GM10266 (cell line): ENCODE data around the gene FAM89A.
A peak's percentile ranks its signal among the peaks of the same experiment; 100 is the strongest.

Experiments used
- DNase-seq: peaks from one replicate; pipeline ENCODE4 v3.0.0; 2012; ENCODE audit errors: extremely low spot score
- CTCF ChIP-seq: IDR thresholded peaks from 2 replicates; pipeline ENCODE4 v1.5.1; 2012; ENCODE audit warnings: mild to moderate bottlenecking, low read depth; ENCODE audit not compliant: control insufficient read depth, insufficient read depth; ENCODE audit errors: missing control alignments

FAM89A gene

DNA sequence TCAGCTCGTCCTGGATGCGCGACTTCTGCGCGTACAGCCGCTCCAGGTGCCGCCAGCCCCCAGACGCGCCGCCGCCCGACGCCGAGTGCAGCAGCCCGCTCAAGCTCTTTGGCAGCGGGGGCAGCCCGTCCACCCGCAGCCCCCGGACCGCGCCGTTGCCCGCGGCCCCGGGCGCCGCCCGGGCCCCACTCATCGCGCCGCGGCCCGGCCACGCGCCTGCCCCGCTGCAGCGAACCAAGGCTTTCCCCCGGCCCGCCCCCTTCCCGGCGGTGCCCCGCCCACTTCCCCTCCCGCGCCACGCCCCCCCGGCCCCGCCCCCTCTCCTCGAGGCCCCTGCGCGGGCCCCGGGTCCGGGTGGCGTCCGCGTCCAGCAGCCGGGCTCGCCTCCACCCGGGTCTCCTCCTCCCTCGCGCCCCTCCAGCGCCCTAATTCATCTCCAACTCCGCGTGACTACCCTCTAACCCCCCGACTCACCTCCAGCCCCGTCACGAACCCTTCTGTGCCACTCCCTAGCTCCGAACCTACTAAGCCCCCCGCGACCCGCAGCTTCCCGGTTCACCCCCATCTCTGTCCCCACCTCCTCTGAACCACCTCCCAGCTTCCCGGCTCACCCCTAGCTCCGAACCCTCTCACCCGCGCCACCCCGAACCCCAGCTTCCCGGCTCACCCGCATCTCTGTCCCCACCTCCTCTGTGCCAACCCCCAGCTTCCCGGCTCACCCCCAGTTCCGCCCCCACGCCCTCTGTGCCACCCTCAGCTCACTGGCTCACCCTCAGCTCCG, at the start of gene FAM89A:
FAM89A (minus strand) TSS at position 236 of the 781 bp plus-strand sequence; CDS start at position 193, 43 bp downstream.
- TF ChIP-seq CTCF: no peak
- peak; percentile 94 for DNase-seq

DNA sequence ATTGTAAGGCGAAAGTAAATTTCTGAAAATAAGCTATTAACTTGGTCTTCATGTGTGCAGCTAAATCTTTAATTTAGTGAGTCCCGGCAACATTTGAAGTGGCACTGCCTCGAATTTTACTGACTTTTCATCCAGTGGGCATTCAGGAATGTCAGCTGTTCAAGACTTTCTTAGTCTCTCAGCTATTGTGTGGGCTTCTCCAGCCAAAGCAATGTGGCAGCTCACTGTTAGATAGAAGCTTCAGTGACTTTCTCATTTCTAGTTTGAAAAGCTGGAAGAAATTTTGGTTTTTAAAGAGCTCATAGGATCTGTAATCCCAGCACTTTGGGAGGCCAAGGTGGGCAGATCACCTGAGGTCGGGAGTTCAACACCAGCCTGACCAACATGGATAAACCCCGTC, 44.3 kb upstream of the FAM89A start:
- no peak for DNase-seq
- no peak for TF ChIP-seq CTCF

DNA sequence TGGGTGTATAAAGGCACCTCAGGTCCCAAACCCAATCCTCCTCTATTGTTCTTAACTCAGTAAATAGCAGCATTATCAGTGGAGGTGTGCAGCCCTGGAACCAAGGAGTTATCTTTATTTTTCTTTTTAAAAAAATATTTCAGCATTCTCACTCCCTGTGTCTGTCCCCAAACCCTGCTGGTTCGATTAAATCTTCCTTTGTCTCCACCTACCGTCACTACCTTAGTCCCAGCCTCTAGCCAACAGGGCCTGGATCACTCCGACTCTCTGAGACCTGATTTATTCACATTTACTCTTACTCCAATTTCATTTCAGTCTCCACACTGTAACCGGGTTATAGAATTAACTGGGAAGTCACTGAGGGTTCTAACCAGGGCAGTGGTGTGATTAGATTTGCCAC, 39.1 kb upstream of the FAM89A start:
- TF ChIP-seq CTCF: no peak
- DNase-seq: no peak

DNA sequence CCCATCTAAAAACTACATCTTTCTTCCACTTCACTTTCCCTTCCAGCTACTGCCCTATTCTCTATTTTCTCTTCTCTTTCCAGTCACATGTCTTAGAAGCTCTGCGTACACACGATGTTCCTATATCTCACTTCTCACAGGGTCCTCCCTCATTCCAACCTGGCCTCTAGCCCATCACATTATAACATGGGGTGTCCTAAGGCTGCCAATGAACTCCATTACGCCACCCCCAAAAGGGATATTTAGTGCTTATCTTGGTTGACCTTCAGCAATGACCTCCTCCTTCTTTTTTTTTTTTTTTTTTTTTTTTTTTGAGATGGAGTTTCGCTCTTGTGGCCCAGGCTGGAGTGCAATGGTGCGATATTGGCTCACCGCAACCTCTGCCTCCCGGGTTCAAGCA, 38.2 kb upstream of the FAM89A start:
- DNase-seq: no peak
- TF ChIP-seq CTCF: no peak

GRCh38 chr1:231076802-231077201, 36.7 kb upstream of the FAM89A start:
- DNase-seq: no peak
- no peak for TF ChIP-seq CTCF

GRCh38 chr1:231075497-231075896, 35.4 kb upstream of the FAM89A start:
- TF ChIP-seq CTCF: no peak
- no peak for DNase-seq

- DNase-seq: no peak
- TF ChIP-seq CTCF: no peak
Observed at GRCh38 chr1:231075020-231075419, 35.0 kb upstream of the FAM89A start.
